IMR-90 (cell line): ENCODE results near the gene MDM4. TPM values are rescaled to one million over a fixed set of nuclear protein-coding genes. Genes with fewer than 3 reads are reported as not detected.
A peak's percentile ranks its signal among the peaks of the same experiment; 100 is the strongest.

ENCODE experiments used
- ATAC-seq: fragments of 200-7000 bp; cut with Tn5 transposase; 2 replicates; pipeline ENCODE4 v1.9.1; 2020; ENCODE audit warnings: low read depth, mild to moderate bottlenecking, moderate library complexity
- BruUV-seq: library from RNA; stranded (reverse); fragments of 400-500 nt; replicated peaks from 2 replicates; lab custom pipeline; 2021; lab: Mats Ljungman, UMichigan
- CTCF ChIA-PET: fragments of 300-600 bp; formaldehyde crosslinking; extraction: SDS; loops from one replicate; lab custom pipeline; 2021; ENCODE audit warnings: antibody characterized with exemption; lab: Yijun Ruan, JAX
- POLR2A ChIA-PET: fragments of 300-600 bp; sonication (Branson Sonifier 250); formaldehyde crosslinking; loops from one replicate; lab custom pipeline; 2022; ENCODE audit warnings: antibody characterized with exemption; ENCODE audit not compliant: unreplicated experiment; lab: Charles Lee
- DNase-seq: peaks from one replicate; pipeline ENCODE4 v3.0.0; 2013
- H2AFZ ChIP-seq: replicated peaks from 2 replicates; pipeline ENCODE3; 2013; ENCODE audit warnings: low read length, mild to moderate bottlenecking; ENCODE audit not compliant: poor library complexity
- H2AK5ac ChIP-seq: 2 replicates; pipeline ENCODE4 v1.6.1; 2013; ENCODE audit warnings: low read depth, low read length, inconsistent platforms
- H2AK9ac ChIP-seq: replicated peaks from 2 replicates; pipeline ENCODE3; 2013; ENCODE audit warnings: mild to moderate bottlenecking, low read depth, low read length, moderate library complexity; ENCODE audit not compliant: poor library complexity
- H2BK120ac ChIP-seq: 2 replicates; pipeline ENCODE4 v1.6.1; 2013; ENCODE audit warnings: low read depth, low read length, inconsistent platforms
- H2BK15ac ChIP-seq: 3 replicates; pipeline ENCODE4 v1.6.1; 2013; ENCODE audit warnings: low read depth, low read length, inconsistent platforms
- H2BK20ac ChIP-seq: 2 replicates; pipeline ENCODE4 v1.6.1; 2013; ENCODE audit warnings: low read depth, mild to moderate bottlenecking, inconsistent platforms, low read length, moderate library complexity
- H2BK5ac ChIP-seq: 2 replicates; pipeline ENCODE4 v1.6.1; 2013; ENCODE audit warnings: mild to moderate bottlenecking, low read depth, low read length, inconsistent platforms; ENCODE audit not compliant: poor library complexity, severe bottlenecking
- H3K14ac ChIP-seq: replicated peaks from 2 replicates; pipeline ENCODE4 v1.6.1; 2013; ENCODE audit warnings: low read depth, low read length, inconsistent platforms
- H3K18ac ChIP-seq: 2 replicates; pipeline ENCODE4 v1.6.1; 2013; ENCODE audit warnings: low read depth, low read length, control low read depth
- H3K23ac ChIP-seq: 2 replicates; pipeline ENCODE4 v1.6.1; 2013; ENCODE audit warnings: low read depth, low read length, inconsistent platforms
- H3K27ac ChIP-seq: 2 replicates; pipeline ENCODE4 v1.5.1; 2013; ENCODE audit warnings: mild to moderate bottlenecking, control low read depth, low read length; ENCODE audit not compliant: insufficient read depth
- H3K27me3 ChIP-seq: 2 replicates; pipeline ENCODE4 v1.6.1; 2013; ENCODE audit warnings: low read length; ENCODE audit not compliant: control insufficient read depth, insufficient read depth
- H3K36me3 ChIP-seq: 2 replicates; pipeline ENCODE4 v1.6.1; 2013; ENCODE audit warnings: low read length, mixed read lengths; ENCODE audit not compliant: control insufficient read depth, insufficient read depth
- H3K4ac ChIP-seq: 2 replicates; pipeline ENCODE4 v1.6.1; 2013; ENCODE audit warnings: low read depth, low read length, inconsistent platforms
- H3K4me1 ChIP-seq: 2 replicates; pipeline ENCODE4 v1.6.1; 2013; ENCODE audit warnings: low read length, mixed read lengths; ENCODE audit not compliant: control insufficient read depth, insufficient read depth
- H3K4me2 ChIP-seq: 2 replicates; pipeline ENCODE4 v1.6.1; 2013; ENCODE audit warnings: low read depth, mild to moderate bottlenecking, control low read depth, low read length, moderate library complexity
- H3K4me3 ChIP-seq: 2 replicates; pipeline ENCODE4 v1.5.1; 2013; ENCODE audit warnings: low read depth, mild to moderate bottlenecking, control low read depth, low read length, moderate library complexity; ENCODE audit not compliant: insufficient read depth
- H3K56ac ChIP-seq: 2 replicates; pipeline ENCODE4 v1.6.1; 2013; ENCODE audit warnings: low read length, inconsistent platforms; ENCODE audit not compliant: insufficient read depth; ENCODE audit errors: extremely low read depth
- H3K79me1 ChIP-seq, 2 experiments: 2 replicates each; pipeline ENCODE4 v1.6.1; 2013; ENCODE audit warnings: low read length in 2 of 2, inconsistent platforms in 1 of 2, low read depth in 1 of 2
- H3K9ac ChIP-seq: 2 replicates; pipeline ENCODE4 v1.6.1; 2013; ENCODE audit warnings: low read depth, low read length, control low read depth
- H3K9me1 ChIP-seq: 2 replicates; pipeline ENCODE4 v1.6.1; 2013; ENCODE audit warnings: low read length, inconsistent platforms; ENCODE audit not compliant: insufficient read depth
- H3K9me3 ChIP-seq: 2 replicates; pipeline ENCODE4 v1.6.1; 2013; ENCODE audit warnings: low read length; ENCODE audit not compliant: control insufficient read depth, insufficient read depth
- H4K20me1 ChIP-seq: 2 replicates; pipeline ENCODE4 v1.6.1; 2013; ENCODE audit warnings: low read length, inconsistent platforms; ENCODE audit not compliant: insufficient read depth
- H4K5ac ChIP-seq: 2 replicates; pipeline ENCODE4 v1.6.1; 2013; ENCODE audit warnings: mild to moderate bottlenecking, low read depth, low read length, control low read depth
- H4K8ac ChIP-seq, 2 experiments: 2 replicates each; pipeline ENCODE4 v1.6.1; 2013; ENCODE audit warnings: low read depth in 2 of 2, low read length in 2 of 2, control low read depth in 1 of 2, inconsistent platforms in 1 of 2
- H4K91ac ChIP-seq: 2 replicates; pipeline ENCODE4 v1.6.1; 2013; ENCODE audit warnings: low read depth, low read length, inconsistent platforms; ENCODE audit not compliant: insufficient read depth
- BHLHE40 ChIP-seq: fragments of 150-350 bp; IDR thresholded peaks from 2 replicates; pipeline ENCODE4 v1.6.1; 2016; ENCODE audit warnings: mild to moderate bottlenecking, low read depth, low read length
- CEBPB ChIP-seq: IDR thresholded peaks from 2 replicates; pipeline ENCODE4 v1.6.1; 2012; ENCODE audit warnings: low read depth, low read length, improper control_type of control experiment
- CHD1 ChIP-seq: IDR thresholded peaks from 2 replicates; pipeline ENCODE4 v1.6.1; 2012; ENCODE audit warnings: low read depth, low read length, improper control_type of control experiment
- CTCF ChIP-seq: conservative IDR thresholded peaks from 2 replicates; pipeline ENCODE4 v1.5.1; 2012; ENCODE audit warnings: mild to moderate bottlenecking, low read depth, low read length, improper control_type of control experiment
- ELK1 ChIP-seq: fragments of 150-350 bp; IDR thresholded peaks from 2 replicates; pipeline ENCODE4 v1.6.1; 2016; ENCODE audit warnings: low read depth, mild to moderate bottlenecking, low read length, moderate library complexity, borderline replicate concordance
- FOS ChIP-seq: fragments of 150-350 bp; IDR thresholded peaks from 2 replicates; pipeline ENCODE4 v1.6.1; 2016; ENCODE audit warnings: low read depth, low read length
- MAFK ChIP-seq: IDR thresholded peaks from 2 replicates; pipeline ENCODE4 v1.6.1; 2012; ENCODE audit warnings: low read depth, low read length, improper control_type of control experiment
- RFX5 ChIP-seq: IDR thresholded peaks from 2 replicates; pipeline ENCODE4 v1.8.0; 2012; ENCODE audit warnings: low read depth, mild to moderate bottlenecking, low read length, moderate library complexity
- WGBS, 2 experiments: methylation state at CpG; one replicate each; pipeline versions ENCODE4 v1.1.5 to v1.1.7; 2013; ENCODE audit warnings: missing lambda C conversion rate in 2 of 2; ENCODE audit not compliant: insufficient read length in 1 of 2; ENCODE audit errors: extremely low coverage in 2 of 2; 5-methylcytosine and 5-hydroxymethylcytosine counted together
- dilution Hi-C: fragments of 300-500 bp; cut with HindIII; formaldehyde crosslinking; loops from one replicate; pipeline ENCODE4 v1.14.3; 2018; ENCODE audit warnings: low sequenced_read_pairs; ENCODE audit not compliant: unreplicated experiment
- in situ Hi-C: fragments of 300-500 bp; cut with MboI; formaldehyde crosslinking; loops from 3 replicates; pipeline ENCODE4 v1.14.3; 2019; ENCODE audit warnings: low sequenced_read_pairs, inconsistent platforms, mixed read lengths
- intact Hi-C: fragments of 100-400 bp; cut with micrococcal nuclease; formaldehyde crosslinking; loops from 2 replicates; pipeline ENCODE4 v1.10.0; 2022
- microRNA-seq, 2 experiments: library from miRNA; stranded (forward) in 1 of 2; unstranded in 1 of 2; fragments of 10-50 nt in 1 of 2; fragments of <30 nt in 1 of 2; gene quantifications in 1 of 2; microRNA quantifications in 1 of 2; one replicate each; pipeline versions ENCODE3 to v1.1.0; 2013 to 2020; ENCODE audit not compliant: insufficient read depth in 1 of 2, insufficient read length in 1 of 2, unreplicated experiment in 1 of 2
- polyA plus RNA-seq, 3 experiments: library from polyadenylated mRNA; depleted of rRNA; stranded (reverse); fragments of >200 nt; gene quantifications; 2 replicates each; pipeline ENCODE4 v1.2.3, GENCODE V29; 2012; ENCODE audit warnings: low replicate concordance in 1 of 3
- small RNA-seq, 5 experiments: library from RNA; depleted of rRNA; stranded (forward); fragments of <200 nt; gene quantifications; one replicate each; pipeline ENCODE3, GENCODE V24; 2012
- total RNA-seq: library from RNA; depleted of rRNA; stranded (reverse); fragments of >200 nt; gene quantifications from 2 replicates; pipeline ENCODE4 v1.2.3, GENCODE V29; 2012; rRNA removed

MDM4 gene
- total and polyA plus RNA-seq, 2 of the 4 experiments (the other 2 are of a cell fraction) = 7.4 to 20.1 TPM

- H2AK5ac ChIP-seq = no peak overlapping the region
- dilution Hi-C loops = no loop called here
- BruUV-seq = no TSS peak
- no peaks in the 10 kb centered on the region for H3K36me3 ChIP-seq
- ChIA-PET CTCF (no interaction called here), POLR2A (no interaction called here)
- ATAC-seq (no peak), DNase-seq (no peak)
- H4K8ac ChIP-seq = no peak overlapping the region
- no peak overlapping the region for H3K4me2 ChIP-seq
- no peak overlapping the region for H3K9ac ChIP-seq
- H2AFZ ChIP-seq = peak overlapping the region; percentile 11
- H3K18ac ChIP-seq = no peak overlapping the region
- intact Hi-C loops = no loop called here
- in situ Hi-C loops = no loop called here
- no peak overlapping the region for H4K5ac ChIP-seq
- H3K56ac ChIP-seq = no peak overlapping the region
- no peak overlapping the region for H3K27ac ChIP-seq
- 100% methylated on average over 1 of the region's 7 CpGs; no CpG with 5 or more reads in 1 of the 2 experiments for WGBS, 2 experiments
- peaks cover 43% of the 10 kb centered on the region for H3K27me3 ChIP-seq
- H2BK120ac ChIP-seq = no peak overlapping the region
- no peak overlapping the region for H3K23ac ChIP-seq
- no peak overlapping the region for H2BK5ac ChIP-seq
- no peak overlapping the region for H3K4me3 ChIP-seq
- no peaks in the 10 kb centered on the region for H3K4me1 ChIP-seq
- no peak overlapping the region for H2AK9ac ChIP-seq
- no peaks in the 10 kb centered on the region for H3K9me3 ChIP-seq
- no peaks in the 10 kb centered on the region for H3K79me1 ChIP-seq
- no peaks in the 10 kb centered on the region for H4K20me1 ChIP-seq
- no peak overlapping the region for H3K4ac ChIP-seq
- TF ChIP-seq CHD1 = no peak
- no peak for TF ChIP-seq CEBPB
- TF ChIP-seq FOS = no peak
- TF ChIP-seq RFX5 = no peak
- no peak for TF ChIP-seq BHLHE40
- TF ChIP-seq MAFK = no peak
- TF ChIP-seq ELK1 = no peak
- TF ChIP-seq CTCF = no peak
- no peak overlapping the region for H3K14ac ChIP-seq
- H2BK20ac ChIP-seq = no peak overlapping the region
- no peak overlapping the region for H2BK15ac ChIP-seq
- no peak overlapping the region for H4K91ac ChIP-seq
- H3K9me1 ChIP-seq = no peaks in the 10 kb centered on the region
These were observed 89.6 kb downstream of the MDM4 start for GRCh38 chr1:204605791-204606190.

Small RNA genes within 50 kb of the gene (microRNA-seq; reads per million reads assigned to microRNA genes)
- gene RNA5SP74 (ENCODE audit: insufficient read depth, insufficient read length) = 120 reads per million, percentile 82 among the genes with 10 or more reads in this experiment

Small RNA genes within 50 kb of the gene (small RNA-seq; reads per million reads assigned to genes)
- gene RNA5SP74 = 0.18 to 28.9 (median 7.0) reads per million in 5 experiments

Other genes starting within 250 kb of the MDM4 start
- 5.0 and 8.2 TPM in 2 replicates for gene PLEKHA6, start 156.5 kb upstream of the MDM4 start, total RNA-seq
- gene PLEKHA6, start 156.5 kb upstream of the MDM4 start, polyA plus RNA-seq (2012; rRNA removed) = 19.9 and 20.6 TPM in 2 replicates
- gene PPP1R15B, start 104.6 kb upstream of the MDM4 start, total RNA-seq = 14.9 and 20.3 TPM in 2 replicates
- 14.4 and 15.0 TPM in 2 replicates for gene PPP1R15B, start 104.6 kb upstream of the MDM4 start, polyA plus RNA-seq (2012; rRNA removed)
- gene PIK3C2B, start 21.6 kb upstream of the MDM4 start, total RNA-seq = 1.1 and 2.8 TPM in 2 replicates
- 2.9 and 4.3 TPM in 2 replicates for gene PIK3C2B, start 21.6 kb upstream of the MDM4 start, polyA plus RNA-seq (2012; rRNA removed)
- not detected in 2 replicates for gene LRRN2, start 169.3 kb downstream of the MDM4 start, total RNA-seq
- gene LRRN2, start 169.3 kb downstream of the MDM4 start, polyA plus RNA-seq (2012; rRNA removed) = not detected in 2 replicates